ENCODE results near the gene FARS2. TPM values are rescaled to one million over a fixed set of nuclear protein-coding genes. Genes with fewer than 3 reads are reported as not detected.
A peak's percentile ranks its signal among the peaks of the same experiment; 100 is the strongest.

FARS2 gene
- polyA plus RNA-seq, 1 of the 3 experiments (the other 2 are of a cell fraction) = 12.5 TPM

GRCh38 chr6:5751525-5752390, 490.4 kb downstream of the FARS2 start:
- no peak for DNase-seq
- ChIA-PET CTCF (interaction anchor here (1.1 to 1.4 kb wide), 2 partner anchors 280 to 281 kb away, joined by 4 read pairs; no protein-coding TSS in a partner anchor), POLR2A (no interaction called here)
- no peak overlapping the region for H3K4me3 ChIP-seq (ENCODE audit: low read depth in 2 of 2, low read length in 1 of 2)
- no peaks in the 10 kb centered on the region for H3F3A ChIP-seq (replicated peaks; ENCODE audit: insufficient read depth)
- H3K9me3 ChIP-seq = peaks cover 5% of the 10 kb centered on the region; the same call in 1 of the 2 replicates
- no peaks in the 10 kb centered on the region for H3K27me3 ChIP-seq (ENCODE audit: insufficient read depth)
- peak overlapping the region; percentile 38 to 73 for H3K27ac ChIP-seq (ENCODE audit: low read depth in 2 of 2, low read length in 1 of 2)
- TF ChIP-seq FOXM1 (IDR thresholded peaks at IDR 0.05; ENCODE audit: low read depth) (no peak), MXI1 (IDR thresholded peaks at IDR 0.05; ENCODE audit: low read depth, low read length) (no peak), CHD2 (IDR thresholded peaks at IDR 0.05; ENCODE audit: low read length, partially characterized antibody) (no peak), TCF12 (IDR thresholded peaks at IDR 0.05) (peak; percentile 21; the same call in 1 of the 2 replicates), USF1 (IDR thresholded peaks at IDR 0.05; ENCODE audit: borderline replicate concordance, low read depth) (0 out of 2 replicates have a peak, but pooled peaks have one; percentile 21), ZBTB33 (IDR thresholded peaks at IDR 0.05; ENCODE audit: borderline replicate concordance, low read depth) (no peak), RAD21 (IDR thresholded peaks at IDR 0.05; ENCODE audit: low read length) (no peak), FOSL2 (IDR thresholded peaks at IDR 0.05; ENCODE audit: borderline replicate concordance, low read depth) (no peak), PBX3 (IDR thresholded peaks at IDR 0.05) (peak; percentile 2; the same call in 1 of the 2 replicates)
- no peaks in the 10 kb centered on the region for H3K79me2 ChIP-seq (ENCODE audit: insufficient read depth)
- 48% methylated on average over 9 of the region's 9 CpGs for WGBS (ENCODE audit: low lambda C conversion rate)
- no peak overlapping the region for H2AFZ ChIP-seq (ENCODE audit: low read depth)
- peaks cover 12 to 46% of the 10 kb centered on the region in 2 experiments; a peak in 3 of 4 replicates for H3K4me1 ChIP-seq (ENCODE audit: control insufficient read depth in 1 of 2, insufficient read depth in 2 of 2, low read depth in 1 of 2, low read length in 1 of 2)
- H3K4me2 ChIP-seq = peak overlapping the region; percentile 44
- H3K36me3 ChIP-seq (replicated peaks in 1 of 2; ENCODE audit: control insufficient read depth in 1 of 2, insufficient read depth in 2 of 2, low read length in 1 of 2) = no peaks in the 10 kb centered on the region
- H3K9me2 ChIP-seq = no peaks in the 10 kb centered on the region
- no peak overlapping the region for H3K9ac ChIP-seq
- H4K20me1 ChIP-seq (ENCODE audit: insufficient read depth) = no peaks in the 10 kb centered on the region

GRCh38 chr6:5752391-5752680, 491.0 kb downstream of the FARS2 start:
- WGBS (ENCODE audit: low lambda C conversion rate) = 42% methylated on average over 3 of the region's 5 CpGs
- Histone ChIP-seq H3F3A (replicated peaks; ENCODE audit: insufficient read depth) (no peaks in the 10 kb centered on the region), H3K4me3 (ENCODE audit: low read depth in 2 of 2, low read length in 1 of 2) (no peak overlapping the region), H3K27ac (ENCODE audit: low read depth in 2 of 2, low read length in 1 of 2) (peak overlapping the region; percentile 38 to 73), H3K9me2 (no peaks in the 10 kb centered on the region), H3K9me3 (peaks cover 5% of the 10 kb centered on the region; the same call in 1 of the 2 replicates), H3K4me2 (peak overlapping the region; percentile 44; the same call in 1 of the 2 replicates), H3K36me3 (replicated peaks in 1 of 2; ENCODE audit: control insufficient read depth in 1 of 2, insufficient read depth in 2 of 2, low read length in 1 of 2) (no peaks in the 10 kb centered on the region), H3K9ac (no peak overlapping the region), H3K27me3 (ENCODE audit: insufficient read depth) (no peaks in the 10 kb centered on the region), H3K79me2 (ENCODE audit: insufficient read depth) (no peaks in the 10 kb centered on the region), H3K4me1 (ENCODE audit: control insufficient read depth in 1 of 2, insufficient read depth in 2 of 2, low read depth in 1 of 2, low read length in 1 of 2) (peaks cover 12 to 40% of the 10 kb centered on the region in 2 experiments; a peak in 3 of 4 replicates), H4K20me1 (ENCODE audit: insufficient read depth) (no peaks in the 10 kb centered on the region), H2AFZ (ENCODE audit: low read depth) (no peak overlapping the region)
- ChIA-PET POLR2A (no interaction called here), CTCF (interaction anchor here (1.1 to 1.4 kb wide), 2 partner anchors 281 to 282 kb away, joined by 4 read pairs; no protein-coding TSS in a partner anchor)
- no peak for DNase-seq
- TF ChIP-seq FOSL2 (IDR thresholded peaks at IDR 0.05; ENCODE audit: borderline replicate concordance, low read depth) = peak; percentile 51; the same call in 1 of the 2 replicates
- TF ChIP-seq GATA2 (CRISPR knock-in tag; IDR thresholded peaks at IDR 0.05) = no peak
- TF ChIP-seq FOXM1 (IDR thresholded peaks at IDR 0.05; ENCODE audit: low read depth) = no peak
- TF ChIP-seq USF1 (IDR thresholded peaks at IDR 0.05; ENCODE audit: borderline replicate concordance, low read depth) = no peak
- no peak for TF ChIP-seq CHD2 (IDR thresholded peaks at IDR 0.05; ENCODE audit: low read length, partially characterized antibody)
- no peak for TF ChIP-seq YY1 (IDR thresholded peaks at IDR 0.05; ENCODE audit: low read depth)
- TF ChIP-seq SMC3 (IDR thresholded peaks at IDR 0.05; ENCODE audit: low read depth, low read length) = no peak
- peak; percentile 53 for TF ChIP-seq JUND (IDR thresholded peaks at IDR 0.05)
- no peak for TF ChIP-seq RXRA (IDR thresholded peaks at IDR 0.05; ENCODE audit: borderline replicate concordance, low read depth)
- no peak for TF ChIP-seq MEF2A (IDR thresholded peaks at IDR 0.05; ENCODE audit: borderline replicate concordance, low read depth)
- TF ChIP-seq RCOR1 (IDR thresholded peaks at IDR 0.05; ENCODE audit: low read length) = no peak
- TF ChIP-seq CTCF (IDR thresholded peaks at IDR 0.05) = no peak
- no peak for TF ChIP-seq IRF3 (IDR thresholded peaks at IDR 0.05; ENCODE audit: low read depth, low read length)
- no peak for TF ChIP-seq ELF1 (IDR thresholded peaks at IDR 0.05)
